Effector CD4-positive, alpha-beta T cell (primary cell): ENCODE data around the gene GRAMD4.

Experiments
- DNase-seq: peaks from one replicate; pipeline ENCODE4 v3.0.0-alpha.2; 2020

The GRAMD4 gene

DNA sequence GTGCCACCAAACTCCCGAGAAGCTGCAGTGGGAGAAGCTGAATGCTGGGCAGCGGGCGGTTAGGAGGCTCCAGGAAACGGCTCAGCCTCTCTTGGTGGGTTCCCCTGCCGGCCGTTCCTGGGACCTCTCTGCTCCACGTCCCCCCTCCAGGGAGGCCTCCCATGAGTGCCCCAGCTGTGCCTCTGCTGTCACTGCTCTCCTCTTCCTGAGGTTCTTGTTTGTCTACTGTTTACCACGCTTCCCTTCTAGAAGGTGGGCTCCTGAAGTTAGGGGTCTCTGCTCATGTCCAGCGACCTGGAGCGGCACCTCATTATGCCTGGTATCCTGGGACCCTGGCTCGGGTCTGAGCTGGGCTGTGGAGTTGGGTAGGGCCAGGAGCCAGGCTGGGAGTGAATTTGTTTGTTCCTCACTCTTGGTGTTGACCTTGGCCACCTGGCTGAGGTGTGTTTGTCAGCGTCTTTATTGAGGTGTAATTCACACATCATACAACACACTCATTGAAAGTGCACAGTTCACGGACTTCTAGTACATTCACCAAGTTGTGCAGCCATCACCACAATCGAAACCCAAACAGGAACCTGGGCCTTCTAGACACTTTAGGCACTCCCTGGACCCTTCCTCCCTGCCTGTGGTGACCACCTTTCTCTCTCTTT is 37.8 kb upstream of the GRAMD4 start:
- DNase-seq: no peak

DNA sequence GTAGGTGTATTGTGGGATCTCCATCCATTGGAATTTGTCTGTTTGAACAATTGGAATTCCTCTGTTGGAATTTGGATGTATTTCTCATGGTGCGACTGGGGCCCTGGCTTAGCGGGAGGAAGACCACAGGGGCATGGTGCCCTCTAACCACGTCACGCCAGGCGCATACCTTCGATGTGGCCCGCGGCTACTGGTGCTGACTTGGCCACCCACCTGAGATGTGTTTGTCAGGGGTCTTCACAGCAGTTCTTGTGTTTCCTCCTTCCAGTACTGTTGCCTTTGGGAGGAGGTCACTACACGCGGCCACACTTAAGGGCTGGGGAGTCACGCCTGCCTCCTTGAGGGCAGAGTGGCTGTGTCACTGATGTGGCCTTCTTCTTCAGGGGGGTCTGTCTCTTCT is 36.6 kb upstream of the GRAMD4 start:
- no peak for DNase-seq

DNA sequence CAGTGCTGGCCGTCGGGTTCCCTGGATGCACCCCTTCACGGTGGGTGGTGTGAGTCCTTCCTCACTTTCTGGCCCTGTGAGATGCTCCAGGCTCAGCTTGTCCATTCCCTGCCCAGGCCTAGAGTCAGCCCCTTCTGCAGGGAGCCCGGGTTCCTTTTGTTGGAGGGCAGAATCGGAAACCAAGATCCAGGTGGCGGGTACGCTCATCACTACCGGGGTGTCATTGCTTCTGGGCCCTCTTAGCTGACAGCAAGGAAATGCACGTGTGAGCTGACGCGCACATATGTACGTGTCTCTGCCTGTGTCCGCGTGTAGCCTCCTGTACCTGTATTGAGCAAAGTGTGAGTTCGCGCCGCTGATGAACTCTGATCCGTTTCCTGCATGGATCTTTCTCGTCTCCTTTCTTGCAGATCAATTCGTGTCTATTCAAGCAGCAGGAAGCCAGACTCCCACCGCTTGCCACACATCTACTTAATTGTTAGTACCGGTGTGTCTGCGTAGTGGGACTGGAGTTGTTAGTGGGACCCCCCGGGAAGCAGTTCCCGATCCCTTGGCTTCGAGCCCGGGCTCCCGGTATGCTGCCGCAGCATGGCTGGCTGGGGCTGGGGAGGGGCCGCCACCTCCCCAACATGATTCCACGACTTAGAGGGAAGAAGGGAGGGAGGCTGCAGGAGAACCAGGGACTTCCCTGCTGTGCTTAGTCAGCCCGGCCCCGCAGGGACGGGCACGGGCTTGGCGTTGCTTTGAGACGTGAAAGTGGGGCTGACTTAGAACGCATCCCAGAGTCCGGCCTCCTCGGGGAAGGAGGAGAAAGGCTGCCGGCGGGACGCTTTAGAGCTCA is 35.9 kb upstream of the GRAMD4 start:
- DNase-seq: no peak

DNA sequence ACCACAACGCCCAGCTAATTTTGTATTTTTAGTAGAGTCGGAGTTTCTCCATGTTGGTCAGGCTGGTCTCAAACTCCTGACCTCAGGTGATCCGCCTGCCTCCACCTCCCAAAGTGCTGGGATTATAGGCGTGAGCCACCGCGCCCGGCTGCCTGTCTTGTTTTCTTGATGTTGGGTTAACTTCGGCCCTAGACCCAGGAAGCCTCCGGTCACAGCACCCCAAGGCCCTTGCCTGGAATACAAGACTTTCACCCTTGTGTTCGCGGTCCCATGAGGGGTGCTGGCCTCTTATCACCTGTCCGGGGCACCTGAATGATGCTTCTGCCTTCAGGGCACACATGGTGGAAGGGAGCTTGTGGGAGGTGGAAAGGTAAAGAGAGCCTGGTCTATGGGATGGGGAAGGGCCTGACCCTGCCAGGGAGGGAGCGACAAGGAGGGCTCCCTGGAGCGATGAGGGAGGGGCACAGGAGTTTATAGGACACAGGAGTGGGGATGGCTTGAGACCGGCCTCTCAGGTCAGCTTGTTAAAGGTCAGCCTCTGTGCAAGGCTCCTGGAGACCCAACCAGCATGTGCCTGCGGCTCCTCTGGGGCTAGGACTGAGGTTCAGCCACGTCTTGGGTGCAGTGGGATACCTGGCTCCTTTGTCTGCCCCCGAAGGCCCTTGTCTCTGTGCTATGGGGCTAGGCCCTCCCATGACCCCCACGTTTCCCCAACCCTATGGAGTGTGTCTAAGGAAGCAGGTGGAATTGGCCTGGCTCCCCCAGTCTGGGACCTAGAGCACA is 34.7 kb upstream of the GRAMD4 start:
- DNase-seq: no peak

GRCh38 chr22:46586123-46586519 is 34.1 kb upstream of the GRAMD4 start:
- DNase-seq: no peak

DNA sequence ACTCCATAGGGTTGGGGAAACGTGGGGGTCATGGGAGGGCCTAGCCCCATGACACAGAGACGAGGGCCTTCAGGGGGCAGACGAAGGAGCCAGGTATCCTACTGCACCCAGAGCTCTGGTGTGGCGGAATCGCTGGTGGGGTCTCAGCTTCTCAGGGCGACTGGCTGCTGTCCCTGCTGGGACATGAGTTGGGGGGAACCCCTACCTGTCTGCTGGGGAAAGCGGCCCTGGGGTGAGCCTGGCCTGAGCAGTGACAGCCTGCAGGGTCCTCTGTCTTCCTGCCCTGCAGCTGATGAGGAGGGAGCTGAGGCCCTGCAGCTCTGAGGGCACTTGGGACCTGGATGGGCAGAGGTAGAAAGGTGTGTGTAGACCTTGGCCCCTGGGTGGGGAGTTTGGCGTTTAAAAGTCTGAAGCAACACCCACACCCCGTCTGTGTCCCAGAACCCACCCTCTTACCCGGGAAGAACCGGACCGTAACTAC is 33.6 kb upstream of the GRAMD4 start:
- no peak for DNase-seq

DNA sequence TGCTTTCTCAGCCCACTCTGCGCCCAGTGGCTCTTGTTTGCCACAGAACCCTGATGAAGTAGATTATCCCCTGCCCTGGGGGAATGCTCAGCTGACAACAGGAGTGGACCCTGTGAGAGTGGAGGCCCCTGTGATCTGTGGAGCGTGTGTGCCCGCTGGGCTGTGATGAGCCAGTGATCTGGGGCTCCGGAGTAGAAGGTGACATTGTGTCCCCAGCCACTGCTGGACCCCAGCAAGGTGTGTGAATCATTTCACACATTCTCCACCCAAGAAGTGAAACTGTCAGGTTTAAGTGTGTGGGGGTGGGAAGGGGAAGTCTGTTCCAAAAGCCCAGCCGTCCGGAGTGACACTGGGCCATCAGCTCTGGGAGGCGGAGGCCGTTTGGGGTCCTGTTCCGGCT is 33.1 kb upstream of the GRAMD4 start:
- DNase-seq: no peak

DNA sequence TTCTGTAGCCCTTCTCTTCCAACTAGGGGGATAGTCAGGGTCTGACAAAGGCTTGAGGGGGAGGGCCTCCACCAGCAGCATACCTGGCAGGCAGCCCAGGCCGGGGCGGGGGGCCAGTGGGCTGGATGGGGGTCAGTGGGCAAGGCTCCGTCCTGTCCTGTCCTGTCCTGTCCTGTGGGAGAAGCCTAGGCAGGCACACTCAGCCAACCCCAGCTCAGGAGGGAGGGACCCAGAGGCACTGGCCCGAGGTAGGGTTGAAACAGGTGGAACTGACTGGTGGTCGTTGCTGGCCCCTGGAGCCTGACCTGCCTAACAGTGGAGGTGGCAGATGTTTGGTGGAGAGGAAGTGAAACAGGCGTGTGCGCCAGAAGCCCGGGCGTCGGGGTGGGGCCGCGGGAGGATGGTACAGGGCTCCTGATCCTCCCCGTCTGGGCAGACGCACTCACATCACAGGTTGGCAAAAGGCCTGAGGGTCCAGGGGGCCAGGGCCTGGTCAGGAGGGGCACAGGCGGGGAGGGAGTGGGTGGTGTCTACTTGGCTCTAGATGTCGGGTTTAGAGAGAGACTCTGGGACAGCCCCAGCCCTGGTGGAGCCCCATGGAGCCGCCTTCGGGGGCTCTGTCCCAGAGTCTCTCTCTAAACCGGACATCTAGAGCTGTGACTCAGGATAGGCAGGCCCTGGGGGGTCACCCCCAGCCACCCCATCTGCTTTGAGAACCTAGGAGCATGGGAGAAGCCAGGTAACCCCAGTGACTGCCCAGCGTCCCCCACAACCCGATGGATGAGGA is 32.5 kb upstream of the GRAMD4 start:
- no peak for DNase-seq

GRCh38 chr22:46588279-46589140 is 31.7 kb upstream of the GRAMD4 start:
- DNase-seq: no peak

- no peak for DNase-seq
Measured at GRCh38 chr22:46589141-46589748, 30.9 kb upstream of the GRAMD4 start.

DNA sequence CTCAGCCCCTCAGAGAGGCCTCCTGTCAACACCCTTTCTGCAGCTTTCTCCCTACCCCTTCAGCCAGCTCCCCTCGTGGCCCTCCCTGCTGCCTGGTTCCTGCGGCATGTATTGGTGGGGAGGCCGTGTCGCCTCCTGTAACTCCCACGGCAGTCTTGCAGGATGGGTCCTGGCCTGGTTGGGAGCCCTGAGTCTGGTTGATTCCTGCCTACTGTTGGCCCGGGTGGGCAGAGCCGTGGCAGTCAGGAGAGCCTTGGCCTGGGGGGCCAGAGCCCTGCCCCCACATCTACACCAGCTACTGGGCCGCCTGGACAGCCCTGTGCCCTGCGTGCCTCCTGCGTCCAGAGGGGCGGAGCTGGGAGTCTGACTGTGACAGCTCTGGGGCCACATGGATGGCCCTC is 30.3 kb upstream of the GRAMD4 start:
- no peak for DNase-seq

- no peak for DNase-seq
Measured at GRCh38 chr22:46590334-46590733, 29.9 kb upstream of the GRAMD4 start.

GRCh38 chr22:46591930-46592329 is 28.3 kb upstream of the GRAMD4 start:
- DNase-seq: no peak

GRCh38 chr22:46592390-46592872 is 27.8 kb upstream of the GRAMD4 start:
- no peak for DNase-seq

- no peak for DNase-seq
Measured at GRCh38 chr22:46593211-46593681, 26.9 kb upstream of the GRAMD4 start.

DNA sequence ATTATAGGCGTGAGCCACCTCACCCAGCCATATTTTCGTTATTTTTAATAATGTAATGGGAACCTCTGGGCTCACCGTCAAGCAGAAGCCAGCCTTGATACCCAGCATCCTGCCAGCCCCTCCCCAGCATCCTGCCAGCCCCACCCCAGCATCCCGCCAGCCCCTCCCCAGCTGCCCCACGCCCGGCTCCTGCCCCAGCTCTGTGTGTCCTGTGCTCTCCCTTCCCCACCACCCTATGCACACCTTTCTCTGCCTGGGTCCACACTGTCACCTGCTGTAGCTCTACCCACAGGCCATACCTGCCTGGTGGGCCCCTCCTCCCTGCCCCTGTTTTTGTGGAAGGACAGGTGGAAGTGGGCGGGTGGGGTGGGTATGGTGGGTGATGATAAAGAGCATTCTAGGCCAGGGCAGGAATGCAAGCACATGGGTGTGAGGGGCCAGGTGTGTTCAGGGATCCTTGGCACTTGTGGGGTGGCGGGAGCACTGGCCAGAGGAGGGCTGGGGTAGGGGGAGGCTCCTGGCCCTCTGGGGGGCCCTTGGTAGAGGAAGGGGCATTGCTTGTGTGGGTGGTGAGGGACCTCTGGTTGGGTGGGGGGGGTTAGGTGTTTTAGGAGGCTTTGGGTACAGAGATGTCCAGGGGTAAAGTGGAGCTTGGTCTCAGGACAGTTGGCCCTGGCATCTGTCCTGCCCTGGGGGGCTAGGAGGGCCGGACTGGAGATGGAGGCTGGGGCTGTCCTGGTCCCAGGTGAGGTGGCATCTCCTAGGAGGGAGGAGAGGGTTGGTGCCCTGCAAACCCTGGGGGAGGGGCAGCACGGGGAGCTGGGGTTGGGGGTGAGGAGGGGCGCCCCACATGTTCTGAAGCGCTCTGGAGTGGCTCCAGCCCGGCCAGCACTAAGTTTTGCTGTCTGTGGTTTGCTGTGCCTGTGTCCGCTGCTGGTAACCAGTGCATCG is 25.9 kb upstream of the GRAMD4 start:
- DNase-seq: no peak

GRCh38 chr22:46594947-46595298 is 25.3 kb upstream of the GRAMD4 start:
- DNase-seq: no peak

DNA sequence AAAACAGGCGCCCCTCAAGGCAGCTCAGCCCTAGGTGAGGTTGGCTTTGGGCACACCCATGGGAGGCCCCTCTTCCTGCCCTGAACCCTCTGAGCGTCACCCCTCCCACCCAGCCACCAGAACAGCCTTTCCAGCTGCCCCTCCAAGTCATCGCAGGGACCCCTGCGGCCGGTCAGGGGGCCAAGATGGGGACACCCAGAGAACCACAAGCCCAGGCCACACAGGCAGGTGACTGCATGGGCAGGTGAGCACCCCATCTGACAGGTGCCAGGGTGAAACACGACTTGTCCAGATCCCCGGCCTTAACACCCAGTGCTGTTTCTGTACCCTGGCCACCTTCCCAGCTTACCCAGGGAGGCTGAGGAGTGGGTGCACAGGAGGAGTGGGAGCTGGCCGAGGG is 24.6 kb upstream of the GRAMD4 start:
- DNase-seq: no peak

GRCh38 chr22:46596032-46596441 is 24.1 kb upstream of the GRAMD4 start:
- no peak for DNase-seq

GRCh38 chr22:46596819-46597218 is 23.4 kb upstream of the GRAMD4 start:
- DNase-seq: no peak
